HCT116 (cell line): ENCODE measurements around the gene CPZ. TPM values are rescaled to one million over a fixed set of nuclear protein-coding genes. Genes with fewer than 3 reads are reported as not detected.

Experiments
- ATAC-seq: fragments of 200-7000 bp; cut with Tn5 transposase; 2 replicates; pipeline ENCODE4 v1.9.1; 2020; ENCODE audit warnings: mild to moderate bottlenecking, moderate library complexity
- BruUV-seq: library from RNA; stranded (reverse); fragments of 400-500 nt; replicated peaks from 2 replicates; lab custom pipeline; 2021; lab: Mats Ljungman, UMichigan
- CTCF ChIA-PET: fragments of 300-600 bp; sonication (Branson Sonifier 250); formaldehyde crosslinking; loops from one replicate; lab custom pipeline; 2021; ENCODE audit warnings: antibody characterized with exemption; lab: Charles Lee
- POLR2A ChIA-PET: fragments of 300-600, 350-600 bp; sonication (Branson Sonifier 250); formaldehyde crosslinking; loops from one replicate; lab custom pipeline; 2021; ENCODE audit warnings: antibody characterized with exemption; lab: Charles Lee
- RAD21 ChIA-PET, 2 experiments: fragments of 300-600 bp; sonication (Branson Sonifier 250); formaldehyde crosslinking; loops; one replicate each; lab custom pipeline; 2023; ENCODE audit warnings: low total read pairs in 2 of 2; ENCODE audit not compliant: uncharacterized antibody in 2 of 2, unreplicated experiment in 2 of 2, low non-redundant PET in 1 of 2; lab: Charles Lee
- DNase-seq: peaks from one replicate; pipeline ENCODE4 v3.0.0-alpha.2; 2010; ENCODE audit warnings: low read depth, low spot score
- H2AFZ ChIP-seq: fragments of 200-600 bp; shearing (Covaris generic), sonication (generic); 2 replicates; pipeline ENCODE4 v1.6.1; 2017; ENCODE audit warnings: low read depth, mixed run types, mixed read lengths, antibody characterized with exemption, low read length; ENCODE audit not compliant: poor library complexity, severe bottlenecking
- H3K27ac ChIP-seq: 2 replicates; pipeline ENCODE4 v1.5.1; 2012; ENCODE audit warnings: low read depth, low read length
- H3K27me3 ChIP-seq: fragments of 200-600 bp; sonication (generic); 2 replicates; pipeline ENCODE4 v1.6.1; 2016; ENCODE audit warnings: mixed run types, low read length, mixed read lengths; ENCODE audit not compliant: insufficient read depth
- H3K36me3 ChIP-seq, 2 experiments: fragments of 200-500 bp in 1 of 2; fragments of 200-600 bp in 1 of 2; sonication (Bioruptor generic) in 1 of 2; sonication (generic) in 1 of 2; 2 replicates each; pipeline versions ENCODE4 v1.5.1 to v1.6.1; 2014 to 2016; ENCODE audit warnings: low read length in 2 of 2, inconsistent platforms in 1 of 2, mixed read lengths in 1 of 2, mixed run types in 1 of 2; ENCODE audit not compliant: insufficient read depth in 2 of 2, control insufficient read depth in 1 of 2
- H3K4me1 ChIP-seq, 2 experiments: fragments of 200-600 bp in 1 of 2; sonication (generic) in 1 of 2; 2 replicates each; pipeline versions ENCODE4 v1.5.1 to v1.6.1; 2012 to 2017; ENCODE audit warnings: low read length in 2 of 2, inconsistent platforms in 1 of 2, mild to moderate bottlenecking in 1 of 2, mixed read lengths in 1 of 2, mixed run types in 1 of 2, moderate library complexity in 1 of 2; ENCODE audit not compliant: insufficient read depth in 2 of 2, control insufficient read depth in 1 of 2
- H3K4me2 ChIP-seq: fragments of 200-600 bp; sonication (generic); 2 replicates; pipeline ENCODE4 v1.6.1; 2017; ENCODE audit warnings: mixed run types, low read length, mixed read lengths
- H3K4me3 ChIP-seq, 2 experiments: fragments of 200-600 bp in 1 of 2; sonication (generic) in 1 of 2; replicated peaks in 1 of 2; 2 replicates each; pipeline ENCODE4 v1.5.1; 2011 to 2016; ENCODE audit warnings: low read length in 2 of 2, control low read depth in 1 of 2, low read depth in 1 of 2, mild to moderate bottlenecking in 1 of 2, mixed read lengths in 1 of 2, mixed run types in 1 of 2
- H3K79me2 ChIP-seq: fragments of 200-600 bp; sonication (generic); 2 replicates; pipeline ENCODE4 v1.6.1; 2017; ENCODE audit warnings: mild to moderate bottlenecking, mixed run types, low read length, moderate library complexity, mixed read lengths; ENCODE audit not compliant: insufficient read depth
- H3K9ac ChIP-seq: fragments of 200-600 bp; sonication (generic); 2 replicates; pipeline ENCODE4 v1.6.1; 2016; ENCODE audit warnings: low read length, mixed read lengths
- H3K9me2 ChIP-seq: fragments of 200-600 bp; sonication (generic), shearing (Covaris generic); 2 replicates; pipeline ENCODE4 v1.6.1; 2017; ENCODE audit warnings: mixed run types, mild to moderate bottlenecking, moderate library complexity; ENCODE audit not compliant: insufficient read depth
- H3K9me3 ChIP-seq, 2 experiments: fragments of 200-500 bp in 1 of 2; fragments of 200-600 bp in 1 of 2; sonication (Bioruptor generic) in 1 of 2; sonication (generic) in 1 of 2; 2 replicates each; pipeline ENCODE4 v1.6.1; 2014 to 2017; ENCODE audit warnings: low read length in 2 of 2, mixed read lengths in 2 of 2, inconsistent platforms in 1 of 2, low read depth in 1 of 2, mild to moderate bottlenecking in 1 of 2, mixed run types in 1 of 2, moderate library complexity in 1 of 2; ENCODE audit not compliant: control insufficient read depth in 1 of 2, insufficient read depth in 1 of 2
- H4K20me1 ChIP-seq: fragments of 200-600 bp; sonication (generic), shearing (Covaris generic); 2 replicates; pipeline ENCODE4 v1.6.1; 2017; ENCODE audit warnings: mixed run types, mild to moderate bottlenecking, moderate library complexity; ENCODE audit not compliant: insufficient read depth
- ATF3 ChIP-seq: IDR thresholded peaks from 2 replicates; pipeline ENCODE4 v1.6.1; 2012
- CBX3 ChIP-seq: IDR thresholded peaks from 2 replicates; pipeline ENCODE4 v1.6.1; 2012; ENCODE audit warnings: low read depth
- CEBPB ChIP-seq: IDR thresholded peaks from 2 replicates; pipeline ENCODE4 v1.6.1; 2012; ENCODE audit warnings: low read depth
- CTCF ChIP-seq, 3 experiments: fragments of 200-600 bp in 1 of 3; sonication (generic) in 1 of 3; IDR thresholded peaks in 2 of 3; conservative IDR thresholded peaks in 1 of 3; 2 replicates each; pipeline ENCODE4 v1.5.1; 2012 to 2017; ENCODE audit warnings: low read depth in 2 of 3, low read length in 2 of 3, antibody characterized with exemption in 1 of 3, borderline replicate concordance in 1 of 3, control low read depth in 1 of 3, mild to moderate bottlenecking in 1 of 3, mixed read lengths in 1 of 3, mixed run types in 1 of 3, moderate library complexity in 1 of 3; ENCODE audit not compliant: insufficient read depth in 1 of 3
- EGR1 ChIP-seq: IDR thresholded peaks from 2 replicates; pipeline ENCODE4 v1.6.1; 2012; ENCODE audit warnings: low read depth
- EZH2 ChIP-seq: fragments of 200-600 bp; sonication (generic); IDR thresholded peaks from 2 replicates; pipeline ENCODE4 v1.6.1; 2017; ENCODE audit warnings: antibody characterized with exemption, mixed run types
- EZH2phosphoT487 ChIP-seq: fragments of 200-600 bp; IDR thresholded peaks from 2 replicates; pipeline ENCODE4 v1.6.1; 2018; ENCODE audit warnings: antibody characterized with exemption, borderline replicate concordance
- JUND ChIP-seq: IDR thresholded peaks from 2 replicates; pipeline ENCODE4 v1.6.1; 2012
- MAX ChIP-seq: IDR thresholded peaks from 2 replicates; pipeline ENCODE4 v1.6.1; 2012
- POLR2A ChIP-seq: IDR thresholded peaks from 2 replicates; pipeline ENCODE4 v1.7.0; 2011; ENCODE audit warnings: borderline replicate concordance; ENCODE audit not compliant: insufficient read depth, insufficient read length; ENCODE audit errors: extremely low read depth
- REST ChIP-seq: IDR thresholded peaks from 2 replicates; pipeline ENCODE4 v1.6.1; 2012; ENCODE audit warnings: low read depth
- SIN3A ChIP-seq: IDR thresholded peaks from 2 replicates; pipeline ENCODE4 v1.6.1; 2012; ENCODE audit warnings: low read depth
- SP1 ChIP-seq: IDR thresholded peaks from 2 replicates; pipeline ENCODE4 v1.6.1; 2012; ENCODE audit warnings: low read depth
- SRF ChIP-seq: IDR thresholded peaks from 2 replicates; pipeline ENCODE4 v1.6.1; 2012; ENCODE audit warnings: low read depth
- TCF7L2 ChIP-seq: IDR thresholded peaks from 2 replicates; pipeline ENCODE4 v1.7.0; 2011; ENCODE audit warnings: borderline replicate concordance, inconsistent platforms; ENCODE audit not compliant: insufficient read depth, insufficient read length; ENCODE audit errors: extremely low read depth
- YY1 ChIP-seq: IDR thresholded peaks from 2 replicates; pipeline ENCODE4 v1.6.1; 2011; ENCODE audit warnings: low read length, low read depth, moderate library complexity, mild to moderate bottlenecking; ENCODE audit not compliant: insufficient replicate concordance; ENCODE audit errors: extremely low read depth
- ZBTB33 ChIP-seq: IDR thresholded peaks from 2 replicates; pipeline ENCODE4 v1.6.1; 2011; ENCODE audit warnings: mild to moderate bottlenecking, low read length, moderate library complexity; ENCODE audit not compliant: insufficient replicate concordance; ENCODE audit errors: extremely low read depth
- ZNF274 ChIP-seq: fragments of 200-500 bp; sonication (Bioruptor generic); IDR thresholded peaks from 2 replicates; pipeline ENCODE4 v1.6.1; 2014; ENCODE audit warnings: mild to moderate bottlenecking, low read depth, low read length, inconsistent platforms
- intact Hi-C: fragments of 100-400 bp; cut with micrococcal nuclease; formaldehyde crosslinking; loops from 2 replicates; pipeline ENCODE4 v1.10.0; 2022
- total RNA-seq: library from RNA; stranded (reverse); gene quantifications from one replicate; pipeline ENCODE4 v1.2.1, GENCODE V29; 2021; ENCODE audit not compliant: unreplicated experiment

Gene CPZ
- total RNA-seq, 1 experiment from 2014 or later = not detected

- no peak overlapping the region for H3K27ac ChIP-seq
- no peaks in the 10 kb centered on the region for H3K9me2 ChIP-seq
- H3K9me3 ChIP-seq = no peaks in the 10 kb centered on the region
- no peaks in the 10 kb centered on the region for H3K27me3 ChIP-seq
- TF ChIP-seq MAX (no peak), CBX3 (no peak), SRF (no peak), EZH2phosphoT487 (no peak), YY1 (no peak), CEBPB (no peak), ZNF274 (no peak), EZH2 (no peak), ZBTB33 (no peak), ATF3 (no peak), SIN3A (no peak), SP1 (no peak), JUND (no peak), POLR2A (no peak), EGR1 (no peak), CTCF (IDR thresholded peaks at IDR 0.05 in 2 of 3, conservative IDR thresholded peaks at IDR 0.05 in 1 of 3; ENCODE audit: borderline replicate concordance in 1 of 3, insufficient read depth in 1 of 3, low read depth in 2 of 3, low read length in 2 of 3) (no peak), REST (no peak), TCF7L2 (no peak)
- intact Hi-C loops = no loop called here
- H3K4me2 ChIP-seq = no peak overlapping the region
- no peak overlapping the region for H2AFZ ChIP-seq
- no peaks in the 10 kb centered on the region for H3K36me3 ChIP-seq
- ATAC-seq = no peak
- POLR2A ChIA-PET = no interaction called here
- BruUV-seq = no TSS peak
- no peaks in the 10 kb centered on the region for H3K79me2 ChIP-seq
- RAD21 ChIA-PET = no interaction called here
- H3K9ac ChIP-seq = no peak overlapping the region
- H3K4me1 ChIP-seq = peaks cover 0 to 4% of the 10 kb centered on the region in 2 experiments; a peak in 1 of 4 replicates
- CTCF ChIA-PET = no interaction called here
- H4K20me1 ChIP-seq = no peaks in the 10 kb centered on the region
- no peak for DNase-seq
- H3K4me3 ChIP-seq = no peak overlapping the region
Observed at GRCh38 chr4:8639777-8640720, 47.5 kb downstream of the CPZ start.
